IMR-90 (cell line): ENCODE results near the gene NPB. TPM values are rescaled to one million over a fixed set of nuclear protein-coding genes. Genes with fewer than 3 reads are reported as not detected.

Experiments
- ATAC-seq: fragments of 200-7000 bp; cut with Tn5 transposase; 2 replicates; pipeline ENCODE4 v1.9.1; 2020; ENCODE audit warnings: low read depth, mild to moderate bottlenecking, moderate library complexity
- BruUV-seq: library from RNA; stranded (reverse); fragments of 400-500 nt; replicated peaks from 2 replicates; lab custom pipeline; 2021; lab: Mats Ljungman, UMichigan
- CTCF ChIA-PET: fragments of 300-600 bp; formaldehyde crosslinking; extraction: SDS; loops from one replicate; lab custom pipeline; 2021; ENCODE audit warnings: antibody characterized with exemption; lab: Yijun Ruan, JAX
- POLR2A ChIA-PET: fragments of 300-600 bp; sonication (Branson Sonifier 250); formaldehyde crosslinking; loops from one replicate; lab custom pipeline; 2022; ENCODE audit warnings: antibody characterized with exemption; ENCODE audit not compliant: unreplicated experiment; lab: Charles Lee
- DNase-seq: peaks from one replicate; pipeline ENCODE4 v3.0.0; 2013
- H2AFZ ChIP-seq: replicated peaks from 2 replicates; pipeline ENCODE3; 2013; ENCODE audit warnings: low read length, mild to moderate bottlenecking; ENCODE audit not compliant: poor library complexity
- H2AK5ac ChIP-seq: 2 replicates; pipeline ENCODE4 v1.6.1; 2013; ENCODE audit warnings: low read depth, low read length, inconsistent platforms
- H2AK9ac ChIP-seq: replicated peaks from 2 replicates; pipeline ENCODE3; 2013; ENCODE audit warnings: mild to moderate bottlenecking, low read depth, low read length, moderate library complexity; ENCODE audit not compliant: poor library complexity
- H2BK120ac ChIP-seq: 2 replicates; pipeline ENCODE4 v1.6.1; 2013; ENCODE audit warnings: low read depth, low read length, inconsistent platforms
- H2BK15ac ChIP-seq: 3 replicates; pipeline ENCODE4 v1.6.1; 2013; ENCODE audit warnings: low read depth, low read length, inconsistent platforms
- H2BK20ac ChIP-seq: 2 replicates; pipeline ENCODE4 v1.6.1; 2013; ENCODE audit warnings: low read depth, mild to moderate bottlenecking, inconsistent platforms, low read length, moderate library complexity
- H2BK5ac ChIP-seq: 2 replicates; pipeline ENCODE4 v1.6.1; 2013; ENCODE audit warnings: mild to moderate bottlenecking, low read depth, low read length, inconsistent platforms; ENCODE audit not compliant: poor library complexity, severe bottlenecking
- H3K14ac ChIP-seq: replicated peaks from 2 replicates; pipeline ENCODE4 v1.6.1; 2013; ENCODE audit warnings: low read depth, low read length, inconsistent platforms
- H3K18ac ChIP-seq: 2 replicates; pipeline ENCODE4 v1.6.1; 2013; ENCODE audit warnings: low read depth, low read length, control low read depth
- H3K23ac ChIP-seq: 2 replicates; pipeline ENCODE4 v1.6.1; 2013; ENCODE audit warnings: low read depth, low read length, inconsistent platforms
- H3K27ac ChIP-seq: 2 replicates; pipeline ENCODE4 v1.5.1; 2013; ENCODE audit warnings: mild to moderate bottlenecking, control low read depth, low read length; ENCODE audit not compliant: insufficient read depth
- H3K27me3 ChIP-seq: 2 replicates; pipeline ENCODE4 v1.6.1; 2013; ENCODE audit warnings: low read length; ENCODE audit not compliant: control insufficient read depth, insufficient read depth
- H3K36me3 ChIP-seq: 2 replicates; pipeline ENCODE4 v1.6.1; 2013; ENCODE audit warnings: low read length, mixed read lengths; ENCODE audit not compliant: control insufficient read depth, insufficient read depth
- H3K4ac ChIP-seq: 2 replicates; pipeline ENCODE4 v1.6.1; 2013; ENCODE audit warnings: low read depth, low read length, inconsistent platforms
- H3K4me1 ChIP-seq: 2 replicates; pipeline ENCODE4 v1.6.1; 2013; ENCODE audit warnings: low read length, mixed read lengths; ENCODE audit not compliant: control insufficient read depth, insufficient read depth
- H3K4me2 ChIP-seq: 2 replicates; pipeline ENCODE4 v1.6.1; 2013; ENCODE audit warnings: low read depth, mild to moderate bottlenecking, control low read depth, low read length, moderate library complexity
- H3K4me3 ChIP-seq: 2 replicates; pipeline ENCODE4 v1.5.1; 2013; ENCODE audit warnings: low read depth, mild to moderate bottlenecking, control low read depth, low read length, moderate library complexity; ENCODE audit not compliant: insufficient read depth
- H3K56ac ChIP-seq: 2 replicates; pipeline ENCODE4 v1.6.1; 2013; ENCODE audit warnings: low read length, inconsistent platforms; ENCODE audit not compliant: insufficient read depth; ENCODE audit errors: extremely low read depth
- H3K79me1 ChIP-seq, 2 experiments: 2 replicates each; pipeline ENCODE4 v1.6.1; 2013; ENCODE audit warnings: low read length in 2 of 2, inconsistent platforms in 1 of 2, low read depth in 1 of 2
- H3K9ac ChIP-seq: 2 replicates; pipeline ENCODE4 v1.6.1; 2013; ENCODE audit warnings: low read depth, low read length, control low read depth
- H3K9me1 ChIP-seq: 2 replicates; pipeline ENCODE4 v1.6.1; 2013; ENCODE audit warnings: low read length, inconsistent platforms; ENCODE audit not compliant: insufficient read depth
- H3K9me3 ChIP-seq: 2 replicates; pipeline ENCODE4 v1.6.1; 2013; ENCODE audit warnings: low read length; ENCODE audit not compliant: control insufficient read depth, insufficient read depth
- H4K20me1 ChIP-seq: 2 replicates; pipeline ENCODE4 v1.6.1; 2013; ENCODE audit warnings: low read length, inconsistent platforms; ENCODE audit not compliant: insufficient read depth
- H4K5ac ChIP-seq: 2 replicates; pipeline ENCODE4 v1.6.1; 2013; ENCODE audit warnings: mild to moderate bottlenecking, low read depth, low read length, control low read depth
- H4K8ac ChIP-seq, 2 experiments: 2 replicates each; pipeline ENCODE4 v1.6.1; 2013; ENCODE audit warnings: low read depth in 2 of 2, low read length in 2 of 2, control low read depth in 1 of 2, inconsistent platforms in 1 of 2
- H4K91ac ChIP-seq: 2 replicates; pipeline ENCODE4 v1.6.1; 2013; ENCODE audit warnings: low read depth, low read length, inconsistent platforms; ENCODE audit not compliant: insufficient read depth
- BHLHE40 ChIP-seq: fragments of 150-350 bp; IDR thresholded peaks from 2 replicates; pipeline ENCODE4 v1.6.1; 2016; ENCODE audit warnings: mild to moderate bottlenecking, low read depth, low read length
- CEBPB ChIP-seq: IDR thresholded peaks from 2 replicates; pipeline ENCODE4 v1.6.1; 2012; ENCODE audit warnings: low read depth, low read length, improper control_type of control experiment
- CHD1 ChIP-seq: IDR thresholded peaks from 2 replicates; pipeline ENCODE4 v1.6.1; 2012; ENCODE audit warnings: low read depth, low read length, improper control_type of control experiment
- CTCF ChIP-seq: conservative IDR thresholded peaks from 2 replicates; pipeline ENCODE4 v1.5.1; 2012; ENCODE audit warnings: mild to moderate bottlenecking, low read depth, low read length, improper control_type of control experiment
- MAFK ChIP-seq: IDR thresholded peaks from 2 replicates; pipeline ENCODE4 v1.6.1; 2012; ENCODE audit warnings: low read depth, low read length, improper control_type of control experiment
- MXI1 ChIP-seq: IDR thresholded peaks from 2 replicates; pipeline ENCODE4 v1.6.1; 2012; ENCODE audit warnings: low read depth, mild to moderate bottlenecking, low read length, moderate library complexity, borderline replicate concordance
- POLR2A ChIP-seq: IDR thresholded peaks from 2 replicates; pipeline ENCODE4 v1.6.1; 2012; ENCODE audit warnings: mild to moderate bottlenecking, low read depth, low read length
- RAD21 ChIP-seq: IDR thresholded peaks from 2 replicates; pipeline ENCODE4 v1.6.1; 2012; ENCODE audit warnings: low read length, improper control_type of control experiment
- RCOR1 ChIP-seq: IDR thresholded peaks from 2 replicates; pipeline ENCODE4 v1.6.1; 2012; ENCODE audit warnings: mild to moderate bottlenecking, low read length, improper control_type of control experiment; ENCODE audit not compliant: insufficient replicate concordance
- RFX5 ChIP-seq: IDR thresholded peaks from 2 replicates; pipeline ENCODE4 v1.8.0; 2012; ENCODE audit warnings: low read depth, mild to moderate bottlenecking, low read length, moderate library complexity
- SMC3 ChIP-seq: fragments of 150-350 bp; IDR thresholded peaks from 2 replicates; pipeline ENCODE4 v1.6.1; 2016; ENCODE audit warnings: low read depth, mild to moderate bottlenecking, antibody characterized with exemption, low read length, moderate library complexity
- USF2 ChIP-seq: fragments of 150-350 bp; IDR thresholded peaks from 2 replicates; pipeline ENCODE4 v1.6.1; 2017; ENCODE audit warnings: mild to moderate bottlenecking, antibody characterized with exemption, low read length, low read depth
- WGBS, 2 experiments: methylation state at CpG; one replicate each; pipeline versions ENCODE4 v1.1.5 to v1.1.7; 2013; ENCODE audit warnings: missing lambda C conversion rate in 2 of 2; ENCODE audit not compliant: insufficient read length in 1 of 2; ENCODE audit errors: extremely low coverage in 2 of 2; 5-methylcytosine and 5-hydroxymethylcytosine counted together
- dilution Hi-C: fragments of 300-500 bp; cut with HindIII; formaldehyde crosslinking; loops from one replicate; pipeline ENCODE4 v1.14.3; 2018; ENCODE audit warnings: low sequenced_read_pairs; ENCODE audit not compliant: unreplicated experiment
- in situ Hi-C: fragments of 300-500 bp; cut with MboI; formaldehyde crosslinking; loops from 3 replicates; pipeline ENCODE4 v1.14.3; 2019; ENCODE audit warnings: low sequenced_read_pairs, inconsistent platforms, mixed read lengths
- intact Hi-C: fragments of 100-400 bp; cut with micrococcal nuclease; formaldehyde crosslinking; loops from 2 replicates; pipeline ENCODE4 v1.10.0; 2022
- polyA plus RNA-seq, 3 experiments: library from polyadenylated mRNA; depleted of rRNA; stranded (reverse); fragments of >200 nt; gene quantifications; 2 replicates each; pipeline ENCODE4 v1.2.3, GENCODE V29; 2012; ENCODE audit warnings: low replicate concordance in 1 of 3
- total RNA-seq: library from RNA; depleted of rRNA; stranded (reverse); fragments of >200 nt; gene quantifications from 2 replicates; pipeline ENCODE4 v1.2.3, GENCODE V29; 2012

Gene NPB
- total and polyA plus RNA-seq, 2 of the 4 experiments (the other 2 are of a cell fraction) = 0.51 TPM; not detected in 1

GRCh38 chr17:81891303-81891552 is 10.8 kb upstream of the NPB start:
- Histone ChIP-seq H2AK9ac (no peak overlapping the region), H3K79me1 (peaks cover 36 to 69% of the 10 kb centered on the region in 2 experiments), H2BK120ac (no peak overlapping the region), H3K9me3 (no peaks in the 10 kb centered on the region), H3K14ac (no peak overlapping the region), H3K23ac (no peak overlapping the region), H3K56ac (no peak overlapping the region), H2AFZ (peak overlapping the region; percentile 96), H4K8ac (peak overlapping the region in 1 of 2 experiments; percentile 69; a peak in 2 of 4 replicates), H3K18ac (no peak overlapping the region), H4K91ac (no peak overlapping the region), H3K4ac (no peak overlapping the region), H2BK20ac (no peak overlapping the region), H3K36me3 (peaks cover 50% of the 10 kb centered on the region), H3K27me3 (no peaks in the 10 kb centered on the region), H4K20me1 (peaks cover 14% of the 10 kb centered on the region), H3K27ac (peak overlapping the region; percentile 75; the same call in 1 of the 2 replicates), H3K4me1 (peaks cover 4% of the 10 kb centered on the region; the same call in 1 of the 2 replicates), H3K9me1 (0 out of 2 replicates have a peak, but pooled peaks cover 4% of the 10 kb centered on the region), H2BK15ac (no peak overlapping the region), H3K4me3 (peak overlapping the region; percentile 97), H3K9ac (no peak overlapping the region; the same call in 1 of the 2 replicates), H2AK5ac (no peak overlapping the region), H2BK5ac (peak overlapping the region; percentile 23), H4K5ac (no peak overlapping the region), H3K4me2 (no peak overlapping the region)
- 0% methylated on average over 32 of the region's 40 CpGs; no CpG with 5 or more reads in 1 of the 2 experiments for WGBS, 2 experiments
- no peak for TF ChIP-seq CHD1
- no peak for TF ChIP-seq MXI1
- no peak for TF ChIP-seq POLR2A
- no peak for TF ChIP-seq CTCF
- TF ChIP-seq MAFK = no peak
- no peak for TF ChIP-seq CEBPB
- no peak for TF ChIP-seq RFX5
- no peak for TF ChIP-seq RCOR1
- TF ChIP-seq RAD21 = no peak
- TF ChIP-seq BHLHE40 = no peak
- no peak for TF ChIP-seq USF2
- no peak for TF ChIP-seq SMC3
- ChIA-PET POLR2A (no interaction called here), CTCF (no interaction called here)
- no TSS peak for BruUV-seq
- ATAC-seq (peak; percentile 9), DNase-seq (no peak)
- dilution Hi-C loops = no loop called here
- intact Hi-C loops = no loop called here
- in situ Hi-C loops = no loop called here
